ENCODE data around the gene CARM1. TPM values are rescaled to one million over a fixed set of nuclear protein-coding genes. Genes with fewer than 3 reads are reported as not detected.

Gene CARM1
- total RNA-seq, 1 experiment from 2014 or later = 51.7 TPM

DNA sequence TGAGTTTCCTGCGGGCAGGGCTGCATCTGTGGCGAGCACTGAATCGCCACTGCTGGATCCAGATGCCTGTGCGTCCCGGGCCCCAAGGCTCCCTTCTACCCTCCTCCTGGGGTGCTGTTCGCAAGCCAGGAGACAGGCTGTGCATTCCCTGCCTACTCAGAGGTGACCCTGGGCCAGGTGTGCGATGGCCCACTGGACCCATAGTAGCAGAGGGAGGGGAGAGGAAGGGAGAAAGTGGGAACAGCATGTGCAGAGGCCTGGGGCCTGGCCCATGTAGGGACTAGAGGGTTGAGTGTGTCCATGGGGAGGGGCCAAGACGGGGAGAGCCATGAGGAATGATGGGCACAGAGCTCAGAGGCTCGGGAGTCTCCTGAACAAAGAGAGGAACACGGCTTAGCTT lies 27.3 kb downstream of the CARM1 start:
- BruUV-seq (replicated peaks) = no TSS peak
- Mint-ChIP-seq H3K36me3 (ENCODE audit: insufficient read depth, unreplicated experiment) (peaks cover 7% of the 10 kb centered on the region), H3K9me3 (ENCODE audit: unreplicated experiment) (no peaks in the 10 kb centered on the region), H3K4me1 (ENCODE audit: insufficient read depth, unreplicated experiment) (peaks cover 13% of the 10 kb centered on the region), H3K27ac (ENCODE audit: low read depth, unreplicated experiment) (peak overlapping the region; percentile 95), H3K4me3 (ENCODE audit: unreplicated experiment) (no peak overlapping the region), H3K27me3 (ENCODE audit: insufficient read depth, unreplicated experiment) (no peaks in the 10 kb centered on the region)
- no peak for DNase-seq (ENCODE audit: unreplicated experiment)
- ChIA-PET POLR2A (interaction anchor here (0.6 to 2.3 kb wide), 5 partner anchors 10 to 29 kb away, joined by 3 to 10 read pairs (median 7); partner anchors contain the start of gene YIPF2), CTCF (interaction anchor here (0.6 to 1.1 kb wide), 3 partner anchors 13 to 148 kb away, joined by 3 to 4 read pairs (median 3); no protein-coding TSS in a partner anchor)
- TF ChIP-seq, protein P1, sequence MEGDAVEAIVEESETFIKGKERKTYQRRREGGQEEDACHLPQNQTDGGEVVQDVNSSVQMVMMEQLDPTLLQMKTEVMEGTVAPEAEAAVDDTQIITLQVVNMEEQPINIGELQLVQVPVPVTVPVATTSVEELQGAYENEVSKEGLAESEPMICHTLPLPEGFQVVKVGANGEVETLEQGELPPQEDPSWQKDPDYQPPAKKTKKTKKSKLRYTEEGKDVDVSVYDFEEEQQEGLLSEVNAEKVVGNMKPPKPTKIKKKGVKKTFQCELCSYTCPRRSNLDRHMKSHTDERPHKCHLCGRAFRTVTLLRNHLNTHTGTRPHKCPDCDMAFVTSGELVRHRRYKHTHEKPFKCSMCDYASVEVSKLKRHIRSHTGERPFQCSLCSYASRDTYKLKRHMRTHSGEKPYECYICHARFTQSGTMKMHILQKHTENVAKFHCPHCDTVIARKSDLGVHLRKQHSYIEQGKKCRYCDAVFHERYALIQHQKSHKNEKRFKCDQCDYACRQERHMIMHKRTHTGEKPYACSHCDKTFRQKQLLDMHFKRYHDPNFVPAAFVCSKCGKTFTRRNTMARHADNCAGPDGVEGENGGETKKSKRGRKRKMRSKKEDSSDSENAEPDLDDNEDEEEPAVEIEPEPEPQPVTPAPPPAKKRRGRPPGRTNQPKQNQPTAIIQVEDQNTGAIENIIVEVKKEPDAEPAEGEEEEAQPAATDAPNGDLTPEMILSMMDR (IDR thresholded peaks at IDR 0.05; ENCODE audit: unreplicated experiment) = no peak
- intact Hi-C loops (cut with micrococcal nuclease) = loop anchor here (1.0 kb wide), 1 partner anchor 27 kb away; the partner anchor contains the start of gene CARM1

DNA sequence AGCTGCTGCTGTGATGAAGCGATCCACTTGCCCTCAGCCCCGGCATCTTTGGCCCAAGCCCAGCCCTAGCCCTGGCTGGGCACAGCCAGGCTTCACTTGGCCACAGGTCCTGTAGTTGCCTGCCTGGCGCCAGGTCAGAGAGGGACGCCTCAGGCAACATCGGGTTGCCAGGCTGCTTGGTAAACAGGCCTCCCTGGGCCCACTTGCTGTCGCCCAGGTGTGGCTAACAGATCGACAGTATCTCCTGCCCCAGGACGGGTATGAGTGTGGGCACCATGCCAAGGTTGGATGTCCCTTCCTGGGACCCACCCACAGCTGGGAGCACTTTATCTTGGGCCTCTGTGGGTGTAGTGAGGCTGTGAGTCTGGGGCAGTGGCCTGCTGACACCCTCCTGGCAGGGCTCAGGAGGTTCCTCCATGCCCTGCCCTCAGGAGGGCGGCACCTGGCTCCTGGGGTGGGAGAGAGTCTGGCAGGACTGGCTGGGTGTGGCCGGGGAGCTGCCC lies 27.8 kb downstream of the CARM1 start:
- Mint-ChIP-seq H3K4me1 (ENCODE audit: insufficient read depth, unreplicated experiment) (peaks cover 13% of the 10 kb centered on the region), H3K27me3 (ENCODE audit: insufficient read depth, unreplicated experiment) (no peaks in the 10 kb centered on the region), H3K27ac (ENCODE audit: low read depth, unreplicated experiment) (peak overlapping the region; percentile 95), H3K9me3 (ENCODE audit: unreplicated experiment) (no peaks in the 10 kb centered on the region), H3K4me3 (ENCODE audit: unreplicated experiment) (peak overlapping the region; percentile 62), H3K36me3 (ENCODE audit: insufficient read depth, unreplicated experiment) (peaks cover 7% of the 10 kb centered on the region)
- BruUV-seq (replicated peaks) = no TSS peak
- POLR2A ChIA-PET = interaction anchor here (0.6 to 2.3 kb wide), 6 partner anchors 11 to 29 kb away, joined by 3 to 10 read pairs (median 6); partner anchors contain the start of gene YIPF2
- TF ChIP-seq, protein P1 (IDR thresholded peaks at IDR 0.05; ENCODE audit: unreplicated experiment) = no peak
- CTCF ChIA-PET = interaction anchor here (0.6 to 2.3 kb wide), 7 partner anchors 10 to 149 kb away, joined by 3 to 6 read pairs (median 3); partner anchors contain the start of gene CARM1
- intact Hi-C loops (cut with micrococcal nuclease) = loop anchor here (1.0 kb wide), 1 partner anchor 28 kb away; the partner anchor contains the start of gene CARM1
- peak; percentile 85 for DNase-seq (ENCODE audit: unreplicated experiment)

DNA sequence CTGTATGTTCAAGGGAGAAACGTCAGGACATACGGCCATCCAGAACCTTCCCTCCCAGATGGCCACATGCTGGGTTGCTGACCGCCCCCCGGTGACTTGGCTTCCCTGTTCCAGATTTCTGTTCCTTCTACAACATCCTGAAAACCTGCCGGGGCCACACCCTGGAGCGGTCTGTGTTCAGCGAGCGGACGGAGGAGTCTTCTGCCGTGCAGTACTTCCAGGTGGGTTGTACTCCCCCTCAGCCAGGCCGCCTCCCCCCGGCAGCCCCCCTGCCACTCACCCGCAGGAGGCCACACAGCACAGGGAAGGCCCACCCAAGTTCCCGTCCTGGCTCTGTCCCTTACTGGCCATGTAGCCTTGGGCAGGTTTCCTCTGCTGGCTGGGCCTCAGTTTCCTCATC lies 36.6 kb downstream of the CARM1 start:
- H3K9me3 Mint-ChIP-seq (ENCODE audit: unreplicated experiment) = no peaks in the 10 kb centered on the region
- no peak overlapping the region for H3K27ac Mint-ChIP-seq (ENCODE audit: low read depth, unreplicated experiment)
- no TSS peak for BruUV-seq (replicated peaks)
- TF ChIP-seq, protein P1 (IDR thresholded peaks at IDR 0.05; ENCODE audit: unreplicated experiment) = no peak
- H3K4me3 Mint-ChIP-seq (ENCODE audit: unreplicated experiment) = no peak overlapping the region
- POLR2A ChIA-PET = no interaction called here
- no peaks in the 10 kb centered on the region for H3K27me3 Mint-ChIP-seq (ENCODE audit: insufficient read depth, unreplicated experiment)
- no peak for DNase-seq (ENCODE audit: unreplicated experiment)
- CTCF ChIA-PET = interaction anchor here (0.6 kb wide), 1 partner anchor 880 kb away, joined by 3 read pairs; no protein-coding TSS in a partner anchor
- intact Hi-C loops (cut with micrococcal nuclease) = no loop called here
- peaks cover 54% of the 10 kb centered on the region for H3K36me3 Mint-ChIP-seq (ENCODE audit: insufficient read depth, unreplicated experiment)
- no peaks in the 10 kb centered on the region for H3K4me1 Mint-ChIP-seq (ENCODE audit: insufficient read depth, unreplicated experiment)

DNA sequence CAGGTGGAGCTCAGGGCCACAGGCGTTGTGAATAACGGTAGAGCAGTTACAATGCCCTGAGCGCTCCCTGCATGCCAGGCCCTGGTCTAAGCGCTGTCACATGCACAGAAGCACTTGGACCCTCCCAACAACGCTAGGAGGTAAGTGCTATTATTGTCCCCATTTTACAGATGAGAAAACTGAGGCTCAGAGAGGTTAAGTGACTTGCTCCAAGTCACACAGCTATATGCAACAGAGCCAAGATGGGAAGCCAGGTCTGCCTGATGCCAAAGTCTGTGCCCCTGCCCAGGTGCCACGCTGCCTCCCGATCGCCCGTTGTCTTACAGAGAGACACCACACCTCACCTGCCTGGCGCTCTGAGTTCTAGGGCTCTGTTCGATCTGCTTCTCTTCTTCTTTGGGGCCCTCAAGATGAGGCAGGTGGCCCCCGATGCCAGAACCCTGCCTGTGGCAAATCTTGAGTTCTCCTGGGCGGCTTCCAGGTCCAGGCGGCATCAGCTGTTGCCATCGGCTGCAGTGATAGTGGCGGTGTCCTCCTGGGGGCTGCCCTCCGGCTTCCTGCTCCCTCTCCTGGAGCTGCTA lies 37.1 kb downstream of the CARM1 start:
- intact Hi-C loops (cut with micrococcal nuclease) = no loop called here
- Mint-ChIP-seq H3K4me3 (ENCODE audit: unreplicated experiment) (no peak overlapping the region), H3K27me3 (ENCODE audit: insufficient read depth, unreplicated experiment) (no peaks in the 10 kb centered on the region), H3K4me1 (ENCODE audit: insufficient read depth, unreplicated experiment) (no peaks in the 10 kb centered on the region), H3K9me3 (ENCODE audit: unreplicated experiment) (no peaks in the 10 kb centered on the region), H3K36me3 (ENCODE audit: insufficient read depth, unreplicated experiment) (peaks cover 57% of the 10 kb centered on the region), H3K27ac (ENCODE audit: low read depth, unreplicated experiment) (no peak overlapping the region)
- ChIA-PET POLR2A (no interaction called here), CTCF (no interaction called here)
- no TSS peak for BruUV-seq (replicated peaks)
- no peak for DNase-seq (ENCODE audit: unreplicated experiment)
- TF ChIP-seq, protein P1 (IDR thresholded peaks at IDR 0.05; ENCODE audit: unreplicated experiment) = no peak
